HL-60/S4 treated with phorbol 12-myristate 13-acetate at 8.2 ng/mL for 4 days and 3 days (cell line): ENCODE results near the gene ACSS3.

Experiments
- in situ Hi-C: fragments of 300-500 bp; cut with MboI; formaldehyde crosslinking; loops from 2 replicates; pipeline ENCODE4 v1.15.0; 2022; ENCODE audit warnings: low sequenced_read_pairs

The ACSS3 gene

DNA sequence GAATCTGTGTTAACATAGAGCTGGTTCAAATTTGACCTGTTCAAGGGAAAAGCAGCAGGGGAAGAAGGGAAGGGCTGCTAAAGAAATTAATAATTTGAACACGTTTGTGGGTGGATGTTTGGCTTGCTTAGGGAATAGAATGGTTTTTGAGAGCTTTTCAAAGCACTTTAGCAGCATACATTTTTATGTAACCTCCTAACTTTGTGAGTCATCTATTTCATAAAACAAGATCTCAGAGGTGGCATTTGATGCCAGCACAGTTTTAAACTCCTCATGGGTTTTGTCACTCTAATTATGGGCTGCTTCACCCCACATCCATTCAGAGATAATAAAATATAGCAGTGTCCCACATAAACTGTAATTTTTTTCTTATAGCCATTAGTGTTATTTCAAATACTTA is 143.8 kb downstream of the ACSS3 start:
- in situ Hi-C loops: no loop called here

DNA sequence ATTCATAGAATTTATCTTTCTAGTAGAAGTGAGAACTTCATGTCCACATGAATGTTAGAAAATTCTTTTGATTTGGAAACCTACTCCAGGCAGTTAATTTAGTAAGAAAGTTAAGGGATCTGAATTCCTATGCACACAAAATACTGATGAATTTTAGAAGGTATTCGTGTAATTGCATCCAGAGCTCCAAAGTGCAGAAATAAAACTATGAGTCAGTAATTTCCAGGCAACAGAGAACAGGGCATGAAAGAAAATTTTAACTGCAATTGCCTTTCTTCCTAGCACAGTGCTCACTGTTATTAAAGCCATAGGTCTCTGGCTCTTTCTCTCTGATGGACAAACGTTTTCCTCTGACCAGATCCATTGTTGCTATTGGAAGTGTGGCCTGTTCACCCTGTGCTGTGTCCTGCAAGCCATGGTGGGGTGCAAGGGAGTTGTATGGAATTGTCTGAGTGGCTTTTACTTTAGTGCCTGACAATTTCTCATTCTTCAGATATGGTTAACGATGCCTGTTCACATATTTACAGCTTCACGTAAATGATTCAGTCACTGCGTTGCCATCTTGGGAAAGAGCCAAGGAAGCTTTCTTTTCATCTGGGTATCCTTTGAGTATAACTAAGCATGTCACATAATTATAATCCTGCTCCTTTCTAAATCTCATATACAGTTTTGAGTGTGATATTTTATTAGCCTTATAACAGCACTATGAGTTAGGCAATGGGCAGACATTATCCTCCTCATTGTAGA is 145.1 kb downstream of the ACSS3 start:
- in situ Hi-C loops: no loop called here

DNA sequence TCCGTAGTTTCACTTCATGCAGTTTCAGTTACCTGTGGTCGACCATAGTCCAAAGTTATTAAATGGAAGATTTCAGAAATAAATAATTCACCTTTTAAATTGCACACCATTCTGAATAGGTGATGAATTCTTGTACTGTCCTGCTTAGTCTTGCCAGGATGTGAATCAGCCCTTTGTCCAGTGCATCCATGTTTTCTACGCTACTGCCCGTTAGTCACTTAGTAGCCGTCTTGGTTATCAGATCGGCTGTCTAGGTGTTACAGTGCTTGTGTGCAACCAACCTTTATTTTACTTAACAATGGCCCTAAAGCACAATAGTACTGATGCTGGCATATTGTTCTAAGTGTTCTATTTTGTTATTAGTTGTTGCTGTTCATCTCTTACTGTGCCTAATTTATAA is 146.7 kb downstream of the ACSS3 start:
- in situ Hi-C loops: no loop called here

DNA sequence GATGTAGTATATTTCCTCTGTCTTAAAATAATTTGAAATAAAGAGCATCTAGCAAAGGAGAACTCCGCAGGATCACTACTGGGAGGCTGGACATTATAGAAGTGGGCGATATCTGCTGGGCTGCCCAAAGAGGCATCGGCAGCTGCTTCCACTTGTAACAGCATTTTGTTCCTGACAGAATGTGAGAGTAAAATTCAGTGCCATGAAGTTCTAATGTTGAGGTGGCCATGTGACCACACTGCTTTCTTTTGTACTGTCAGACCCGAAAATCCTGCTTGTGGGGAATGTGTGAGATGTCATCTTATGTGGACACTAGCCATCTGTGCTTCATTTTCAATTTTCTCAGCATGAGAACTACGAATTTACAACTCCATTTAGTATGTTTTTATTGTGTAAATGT is 151.9 kb downstream of the ACSS3 start:
- in situ Hi-C loops: no loop called here

DNA sequence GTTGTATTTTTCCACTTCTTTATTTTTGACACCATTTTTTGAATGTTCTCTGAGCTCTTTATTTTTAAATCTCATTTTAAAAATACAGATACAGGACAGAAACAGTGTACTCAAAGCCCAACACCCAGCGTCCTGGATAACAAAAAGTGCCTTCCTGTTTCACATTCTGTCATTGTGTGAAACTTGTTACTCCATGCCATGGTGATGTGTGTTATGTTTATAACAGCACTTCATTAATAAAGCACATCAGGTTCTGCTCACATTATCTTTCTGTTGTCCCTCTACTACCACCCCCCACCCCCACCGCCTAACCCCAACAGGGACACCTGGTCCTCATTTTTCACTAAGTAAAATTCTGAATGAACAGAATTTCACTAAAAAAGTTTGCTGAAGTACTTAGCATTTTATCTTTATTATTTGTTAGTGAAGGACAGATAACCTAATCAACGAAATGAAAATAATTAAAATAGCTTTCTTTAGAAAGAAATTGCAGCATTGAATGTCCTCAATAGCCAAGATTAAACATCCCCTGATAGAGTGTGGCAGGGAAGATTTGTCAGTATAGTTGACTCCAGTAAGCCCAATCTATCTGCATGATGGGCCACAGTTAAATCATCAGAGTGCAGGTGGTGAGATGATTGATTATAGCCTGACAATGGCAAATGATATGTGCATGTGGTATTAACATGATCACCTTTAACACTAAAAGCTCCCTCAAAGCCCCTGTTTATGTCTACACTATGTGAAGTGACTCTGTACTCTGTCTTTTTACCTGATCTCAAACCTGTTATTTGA is 153.9 kb downstream of the ACSS3 start:
- in situ Hi-C loops: no loop called here

DNA sequence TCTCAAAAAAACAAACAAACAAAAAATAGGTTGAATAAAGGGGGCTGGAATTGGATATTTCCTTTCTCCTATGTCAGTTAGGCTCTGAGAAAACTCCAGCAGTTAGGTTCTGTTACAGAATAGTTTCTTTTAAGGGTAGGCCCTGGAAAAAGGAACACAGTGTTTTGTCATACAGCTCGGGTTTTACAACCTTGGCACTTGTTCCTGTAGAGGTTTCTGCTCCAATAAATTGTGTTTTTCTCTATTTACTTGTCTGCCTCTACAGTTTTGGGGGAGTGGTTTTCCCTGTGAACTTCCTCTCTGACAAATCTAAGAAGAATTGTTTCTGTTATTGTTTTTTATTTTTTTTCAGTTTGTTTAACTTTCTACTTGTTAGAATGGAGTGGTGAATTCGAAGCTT is 167.6 kb downstream of the ACSS3 start:
- in situ Hi-C loops: no loop called here

DNA sequence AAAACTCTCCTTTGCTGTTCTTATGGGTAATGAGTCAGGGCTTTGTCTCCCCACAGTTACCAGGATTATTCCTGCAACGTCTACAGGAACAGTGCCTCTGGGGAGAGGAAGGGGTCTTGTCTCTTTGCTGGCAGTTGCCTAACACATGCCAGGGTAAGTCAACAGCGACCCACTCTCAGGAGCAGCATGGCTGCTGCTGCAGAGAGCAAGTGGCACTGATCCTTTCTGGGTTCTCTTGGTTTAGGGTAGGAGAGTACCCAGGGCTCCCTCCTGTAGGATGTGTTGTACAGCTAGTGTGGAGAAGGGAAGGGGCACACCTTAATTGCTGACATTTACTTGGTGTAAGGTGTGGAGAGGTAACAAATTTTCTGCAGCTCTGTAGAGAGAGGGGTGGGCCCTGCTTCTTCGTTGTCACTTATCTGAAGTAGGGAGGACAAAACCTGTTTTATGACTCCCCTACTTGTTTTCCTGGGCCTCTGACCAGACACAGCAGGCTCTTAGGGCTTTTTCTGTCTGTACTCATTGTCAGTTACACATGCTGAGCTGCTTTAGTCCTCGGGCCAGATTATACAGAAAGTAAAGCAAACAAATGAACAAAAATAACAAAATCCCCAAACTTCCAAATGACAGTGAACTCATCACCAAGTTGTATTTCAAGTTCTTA is 168.2 kb downstream of the ACSS3 start:
- in situ Hi-C loops: no loop called here

DNA sequence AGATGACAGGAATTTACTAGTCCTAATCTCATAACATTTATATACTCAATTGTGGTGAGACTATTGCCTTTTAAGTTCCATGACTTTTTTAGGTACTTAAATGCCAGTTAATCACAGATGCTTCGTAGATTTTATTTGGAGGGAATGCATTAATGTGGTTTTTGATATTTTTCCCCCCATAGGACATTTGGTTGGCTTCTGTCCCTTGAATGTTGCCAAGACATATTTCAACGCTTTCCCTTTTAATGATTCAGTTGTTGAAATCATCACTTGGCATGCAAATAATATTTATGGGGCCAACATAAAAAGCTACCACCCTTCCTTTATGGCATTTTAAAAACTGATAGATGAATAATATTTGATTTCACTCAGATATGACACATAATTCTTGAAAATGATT is 172.1 kb downstream of the ACSS3 start:
- in situ Hi-C loops: no loop called here

DNA sequence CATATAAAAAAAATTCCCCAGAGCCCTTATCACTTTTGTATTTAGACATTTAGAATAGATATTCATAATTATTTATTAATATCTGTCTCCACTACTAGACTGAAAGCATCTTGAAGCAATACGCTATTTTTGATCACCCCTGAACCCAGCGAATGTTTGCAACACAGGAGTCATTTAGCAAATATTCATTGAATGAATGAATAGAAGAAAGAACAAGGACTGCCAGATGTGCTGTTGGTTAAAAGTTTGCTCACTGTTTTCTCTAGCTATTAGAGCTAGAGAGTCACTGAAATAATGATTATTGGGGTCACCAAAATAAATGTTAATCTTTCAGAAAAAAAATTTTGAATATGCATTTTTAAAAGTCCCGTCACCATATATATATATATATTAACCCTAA is 174.3 kb downstream of the ACSS3 start:
- in situ Hi-C loops: no loop called here

DNA sequence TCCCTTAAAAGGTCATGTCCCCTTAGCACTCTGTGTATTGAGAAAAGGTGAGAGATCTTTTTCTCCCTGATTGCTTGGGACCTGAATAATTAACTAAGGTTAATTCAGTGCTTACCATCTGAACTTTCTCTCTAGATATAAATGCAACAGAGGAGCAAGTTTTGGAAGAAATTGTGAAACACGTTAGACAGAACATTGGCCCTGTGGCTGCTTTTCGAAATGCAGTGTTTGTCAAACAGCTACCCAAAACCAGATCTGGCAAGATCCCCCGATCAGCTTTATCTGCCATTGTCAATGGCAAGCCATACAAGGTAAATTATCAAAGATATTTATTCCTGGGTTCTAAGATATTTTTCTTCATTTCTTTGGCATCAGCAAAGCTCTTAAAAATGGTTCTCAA is 175.5 kb downstream of the ACSS3 start:
- in situ Hi-C loops: no loop called here

DNA sequence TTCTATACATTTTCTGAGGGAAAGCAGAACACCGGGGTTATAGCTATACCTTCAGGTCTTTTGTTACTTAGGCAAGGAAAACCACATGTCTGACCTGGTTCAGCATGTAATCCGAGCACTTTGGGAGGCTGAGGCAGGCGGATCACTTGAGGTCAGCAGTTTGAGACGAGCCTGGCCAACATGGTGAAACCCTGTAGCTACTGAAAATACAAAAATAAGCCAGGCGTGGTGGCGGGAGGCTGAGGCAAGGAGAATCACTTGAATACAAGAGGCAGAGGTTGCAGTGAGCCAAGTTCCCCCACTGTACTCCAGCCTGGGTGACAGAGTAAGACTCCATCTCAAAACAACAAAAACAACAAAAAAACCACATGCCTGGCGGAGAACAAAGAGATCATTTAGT is 177.6 kb downstream of the ACSS3 start:
- in situ Hi-C loops: no loop called here

DNA sequence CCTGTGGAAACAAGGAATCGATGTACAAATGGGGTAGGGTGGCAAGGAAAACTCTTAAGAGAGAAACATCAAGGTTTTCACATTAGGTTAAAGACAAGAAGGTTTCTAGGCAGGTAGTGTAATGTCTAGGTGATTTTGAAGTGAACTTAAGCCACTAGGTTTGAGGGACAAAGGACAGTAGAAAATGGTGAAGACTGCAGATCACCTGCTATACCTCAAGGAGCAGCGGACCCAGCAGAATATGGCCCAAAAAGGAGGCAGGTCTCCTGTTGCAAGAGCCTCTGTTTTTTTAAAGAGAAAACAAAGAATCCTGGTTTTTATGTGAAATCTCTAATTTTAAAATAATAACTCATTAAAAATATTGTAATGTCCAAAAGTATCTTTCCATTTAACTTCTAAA is 178.1 kb downstream of the ACSS3 start:
- in situ Hi-C loops: no loop called here

DNA sequence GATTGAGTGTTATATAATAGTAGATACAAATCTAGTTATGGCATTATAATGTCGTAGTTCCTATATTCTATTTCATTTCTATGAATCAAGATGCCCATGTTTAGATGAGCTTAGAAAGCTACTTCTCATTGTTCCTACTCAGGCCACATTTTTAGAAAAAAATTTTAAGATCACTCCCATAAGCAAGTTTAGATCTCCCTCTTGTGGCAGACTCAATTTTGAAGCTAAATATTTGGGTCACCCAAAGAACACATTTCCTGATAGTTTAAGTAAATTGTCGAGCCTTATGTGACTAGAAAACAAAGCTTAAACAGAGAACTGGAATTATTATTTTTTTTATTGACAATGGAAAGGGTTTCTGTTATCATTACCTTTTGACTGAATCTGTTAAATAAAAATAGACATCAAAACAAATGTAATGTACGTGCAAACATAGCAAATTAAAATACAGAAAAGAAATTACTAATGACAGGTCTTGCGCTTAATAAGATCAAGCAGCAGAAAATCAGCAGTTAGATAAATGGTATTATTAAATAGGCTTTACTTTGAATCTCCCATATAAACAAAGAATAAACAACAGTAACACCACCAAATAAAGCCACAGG is 180.2 kb downstream of the ACSS3 start:
- in situ Hi-C loops: no loop called here

DNA sequence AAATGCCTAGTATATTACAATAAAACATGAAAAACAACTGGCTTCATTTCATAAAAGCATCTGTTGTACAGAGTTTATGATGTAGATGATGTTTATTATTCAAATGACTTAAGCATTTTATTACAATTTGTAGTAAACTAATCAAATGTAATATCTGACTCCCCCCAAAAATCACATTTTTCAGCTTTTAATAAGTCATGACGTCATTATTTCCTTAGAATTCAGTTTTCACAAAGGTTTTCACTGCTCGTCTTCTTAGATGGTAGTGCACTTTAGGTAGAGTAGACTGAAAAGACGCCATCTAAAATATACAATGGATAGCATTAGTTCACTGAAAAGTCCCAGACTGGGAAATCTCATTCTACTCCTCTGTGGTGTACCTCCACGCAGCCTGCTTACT is 181.5 kb downstream of the ACSS3 start:
- in situ Hi-C loops: no loop called here

DNA sequence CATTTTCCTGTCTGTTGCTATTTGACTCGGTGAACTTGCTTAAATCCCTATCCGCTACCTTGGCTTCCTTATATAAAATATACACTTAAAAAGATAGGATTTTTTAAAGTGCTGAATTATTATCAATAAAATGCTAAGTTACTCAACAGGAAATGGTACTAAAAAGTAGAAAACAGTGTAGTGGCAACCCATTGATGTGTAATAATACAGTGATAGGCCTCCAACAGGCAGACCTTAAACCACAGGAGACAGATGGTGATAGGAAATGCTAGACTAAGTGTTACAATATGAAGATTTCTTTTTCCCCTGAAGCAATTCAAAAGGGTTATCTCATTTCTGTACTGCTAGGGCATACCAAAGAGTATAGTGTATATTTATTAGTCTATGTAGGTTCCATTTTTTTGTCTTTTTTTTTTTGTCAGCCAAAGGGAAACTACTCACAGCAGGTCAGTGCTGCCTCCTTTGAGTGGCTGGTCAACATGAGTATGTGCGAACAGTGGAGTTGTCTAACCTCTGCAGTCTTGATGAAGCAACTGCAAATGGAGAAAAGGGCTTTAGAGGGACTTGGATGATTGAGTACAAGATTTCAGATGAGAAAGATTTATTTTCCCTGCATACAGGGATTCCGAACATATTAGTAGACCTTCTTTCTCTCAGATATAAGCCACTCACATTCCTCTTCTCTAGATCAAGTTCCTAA is 183.8 kb downstream of the ACSS3 start:
- in situ Hi-C loops: no loop called here

DNA sequence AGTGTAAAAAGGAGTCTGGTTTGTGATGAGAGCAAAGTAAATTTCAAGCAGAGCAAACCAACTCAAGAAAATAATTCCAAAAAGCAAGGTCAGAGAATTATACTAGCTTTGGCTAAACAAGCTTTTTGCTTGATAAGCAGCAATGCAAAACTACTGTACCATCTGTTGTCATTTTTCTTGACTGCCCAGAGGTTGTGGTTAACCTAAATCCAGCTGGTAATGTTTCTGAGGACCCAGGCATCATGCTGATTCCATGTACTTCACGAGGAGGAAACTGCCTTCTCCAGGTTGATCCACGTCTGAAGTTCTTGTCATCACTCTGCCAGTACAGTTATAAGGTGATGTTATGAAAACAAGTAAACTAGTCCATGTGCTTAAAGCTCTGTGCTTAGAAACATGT is 185.2 kb downstream of the ACSS3 start:
- in situ Hi-C loops: no loop called here

DNA sequence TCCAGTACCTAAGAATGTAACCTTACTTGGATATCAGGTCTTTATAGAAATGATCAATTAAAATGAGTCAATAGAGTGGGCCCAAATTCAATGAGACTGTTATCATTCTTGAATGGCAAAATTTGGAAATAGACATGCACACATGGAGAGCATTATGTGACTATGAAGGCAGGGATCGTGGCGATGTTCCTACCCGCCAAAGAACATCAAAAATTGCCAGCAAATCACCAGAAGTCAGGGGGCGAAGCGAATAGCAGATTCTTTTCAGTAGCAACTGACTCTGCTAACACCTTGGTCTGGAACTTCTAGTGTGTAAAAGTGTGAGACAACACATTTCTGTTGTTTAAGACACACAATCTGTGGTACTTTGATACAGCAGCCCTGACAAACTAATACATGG is 192.5 kb downstream of the ACSS3 start:
- in situ Hi-C loops: no loop called here

DNA sequence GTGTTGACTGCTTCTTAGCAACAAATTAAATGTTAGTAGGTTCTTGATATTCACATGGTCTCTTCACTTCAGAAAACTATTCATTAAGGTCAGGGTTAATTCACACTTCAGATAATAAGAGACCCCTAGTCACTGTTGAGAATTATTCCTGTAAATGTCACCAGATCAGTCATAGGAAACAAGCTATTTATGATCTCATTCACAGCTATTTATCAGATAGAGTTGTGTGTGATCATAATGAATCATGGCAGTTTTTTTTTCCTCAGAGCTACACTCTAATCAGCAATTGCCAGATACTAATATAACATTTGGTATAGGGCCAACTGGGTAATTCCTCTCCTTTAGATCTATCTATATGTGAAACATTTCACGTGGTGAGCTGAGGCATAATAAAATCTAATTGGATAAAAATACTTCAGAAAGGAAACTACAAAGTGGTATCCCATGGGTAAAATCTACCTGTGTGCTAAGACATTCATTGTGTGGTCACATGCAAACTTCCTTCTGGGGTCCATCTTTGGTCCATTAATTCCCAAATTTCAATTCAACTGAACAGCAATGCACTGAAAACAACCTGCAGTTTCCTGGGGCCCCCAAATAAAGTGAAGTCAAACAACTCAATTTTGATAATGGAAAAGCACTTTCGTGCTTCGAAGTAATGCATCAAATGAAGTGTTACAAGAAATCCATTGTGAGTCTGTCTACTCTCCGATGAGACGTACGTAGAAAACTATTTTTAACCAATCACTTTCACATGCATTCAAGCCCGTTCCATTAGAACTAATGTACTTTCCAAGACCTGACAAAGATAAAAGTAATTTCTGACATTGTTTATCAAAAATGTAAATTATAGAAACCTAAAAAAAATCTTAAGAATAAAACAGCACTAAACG is 197.0 kb downstream of the ACSS3 start:
- in situ Hi-C loops: no loop called here

DNA sequence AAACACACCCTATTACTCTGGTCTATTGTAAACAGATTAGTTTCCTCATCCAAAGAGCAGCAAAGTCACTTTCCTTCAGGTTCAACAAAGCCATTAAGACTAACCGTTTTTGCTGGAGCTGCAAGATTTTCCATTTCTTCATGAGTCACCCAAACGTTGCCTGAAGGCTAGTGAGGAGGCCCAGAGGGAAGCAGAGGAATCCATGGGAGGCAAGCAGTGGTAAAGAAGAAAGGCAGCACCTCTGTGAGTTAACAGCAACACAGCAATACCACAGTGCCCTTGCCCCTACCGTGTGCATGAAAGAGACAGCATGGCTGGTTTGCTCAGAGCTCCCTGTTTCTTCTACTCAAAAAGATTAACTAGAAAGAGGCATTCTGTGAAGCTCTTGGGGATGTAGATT is 206.3 kb downstream of the ACSS3 start:
- in situ Hi-C loops: no loop called here

DNA sequence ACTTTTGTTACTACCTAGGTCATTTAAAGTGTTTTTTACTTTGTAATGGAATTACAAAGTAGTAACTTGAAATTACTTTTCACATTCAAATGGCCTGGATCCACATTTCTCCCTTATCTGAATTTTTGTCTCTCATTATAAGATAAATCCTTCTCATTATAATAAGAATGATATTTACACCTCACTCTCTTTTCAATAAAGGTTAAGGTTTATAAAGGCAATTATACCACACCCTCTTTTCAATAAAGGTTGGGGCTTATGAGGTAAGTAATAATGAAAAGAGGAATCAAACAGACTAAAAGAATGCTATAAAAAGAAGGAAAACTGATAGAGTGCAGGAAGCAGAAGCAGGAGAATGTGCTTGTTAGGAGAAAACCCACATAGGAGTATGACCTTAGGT is 210.8 kb downstream of the ACSS3 start:
- in situ Hi-C loops: no loop called here
